ENCODE measurements around the gene AGXT. TPM values are rescaled to one million over a fixed set of nuclear protein-coding genes. Genes with fewer than 3 reads are reported as not detected.
A peak's percentile ranks its signal among the peaks of the same experiment; 100 is the strongest.

The AGXT gene
- total RNA-seq, 4 donors from 2014 or later: not detected

GRCh38 chr2:240927390-240927781 is 58.8 kb downstream of the AGXT start:
- H3K4me3 ChIP-seq: peak overlapping the region in 1 of 2 donors; percentile 34
- no peak for ATAC-seq
- H3K27ac ChIP-seq: no peak overlapping the region
- peaks cover 46% of the 10 kb centered on the region for H3K27me3 ChIP-seq
- TF ChIP-seq EP300 (IDR thresholded peaks at IDR 0.05) (no peak), POLR2AphosphoS5 (IDR thresholded peaks at IDR 0.05) (no peak), CTCF (IDR thresholded peaks at IDR 0.05) (no peak)
- 33 to 80% methylated on average over 3 to 7 of the region's 7 CpGs for WGBS, 2 donors (ENCODE audit: low coverage in 1 of 2)
- peaks cover 0 to 14% (median 0%) of the 10 kb centered on the region in 3 donors for H3K9me3 ChIP-seq
- peaks cover 0 to 11% (median 0%) of the 10 kb centered on the region in 3 donors for H3K4me1 ChIP-seq
- no peaks in the 10 kb centered on the region for H3K36me3 ChIP-seq

GRCh38 chr2:240928476-240929363 is 60.1 kb downstream of the AGXT start:
- H3K27me3 ChIP-seq: peaks cover 46% of the 10 kb centered on the region
- ATAC-seq: no peak
- TF ChIP-seq EP300 (IDR thresholded peaks at IDR 0.05) (no peak), POLR2A (IDR thresholded peaks at IDR 0.05) (no peak), CTCF (IDR thresholded peaks at IDR 0.05) (no peak), POLR2AphosphoS5 (IDR thresholded peaks at IDR 0.05) (no peak)
- H3K4me3 ChIP-seq: no peak overlapping the region
- H3K36me3 ChIP-seq: no peaks in the 10 kb centered on the region
- peaks cover 0 to 11% (median 0%) of the 10 kb centered on the region in 3 donors for H3K4me1 ChIP-seq
- WGBS, 2 donors (ENCODE audit: low coverage in 1 of 2): 88 to 92% methylated on average over 5 to 9 of the region's 24 CpGs
- peaks cover 0 to 14% (median 0%) of the 10 kb centered on the region in 3 donors for H3K9me3 ChIP-seq
- H3K27ac ChIP-seq: no peak overlapping the region

- TF ChIP-seq EP300 (IDR thresholded peaks at IDR 0.05) (no peak), CTCF (IDR thresholded peaks at IDR 0.05) (no peak), POLR2A (IDR thresholded peaks at IDR 0.05) (no peak), POLR2AphosphoS5 (IDR thresholded peaks at IDR 0.05) (no peak)
- WGBS, 2 donors (ENCODE audit: low coverage in 1 of 2): 37 to 70% methylated on average over 2 to 3 of the region's 10 CpGs
- Histone ChIP-seq H3K27me3 (peaks cover 46% of the 10 kb centered on the region), H3K9me3 (peaks cover 0 to 14% (median 0%) of the 10 kb centered on the region in 3 donors), H3K27ac (no peak overlapping the region), H3K36me3 (no peaks in the 10 kb centered on the region), H3K4me3 (no peak overlapping the region), H3K4me1 (peaks cover 0 to 11% (median 0%) of the 10 kb centered on the region in 3 donors)
- no peak for ATAC-seq
These were observed 60.9 kb downstream of the AGXT start for GRCh38 chr2:240929364-240930095.

Other genes starting within 250 kb of the AGXT start
- gene GPR35, start 243.3 kb upstream of the AGXT start, total RNA-seq: 1 to 10 TPM in 3 of 4 donors, under 1 TPM in 1; 0.93 to 2.3 (median 1.9) TPM
- not detected for gene AQP12B, start 185.9 kb upstream of the AGXT start, total RNA-seq
- not detected for gene AQP12A, start 177.0 kb upstream of the AGXT start, total RNA-seq
- 1 to 10 TPM in 2 of 4 donors, under 1 TPM in 2; 0.62 to 2.3 (median 1.6) TPM for gene KIF1A, start 48.6 kb upstream of the AGXT start, total RNA-seq
- gene MAB21L4, start 27.3 kb downstream of the AGXT start, total RNA-seq: 1 to 10 TPM in 1 of 4 donors, under 1 TPM in 2, not detected in 1; 0.27 to 9.7 (median 0.77) TPM
- gene CROCC2, start 37.5 kb downstream of the AGXT start, total RNA-seq: not detected
- gene SNED1, start 129.8 kb downstream of the AGXT start, total RNA-seq: 10 to 100 TPM in 2 of 4 donors, 1 to 10 TPM in 2; 8.3 to 29.9 (median 14.6) TPM
- gene MTERF4, start 233.5 kb downstream of the AGXT start, total RNA-seq: 10 to 100 TPM; 27.1 to 33.0 (median 32.1) TPM